ENCODE measurements around the gene TNFAIP1.
A peak's percentile ranks its signal among the peaks of the same experiment; 100 is the strongest.

TNFAIP1 gene

GRCh38 chr17:28357061-28357900, 21.7 kb downstream of the TNFAIP1 start, which contains the start of gene POLDIP2:
TSS of gene POLDIP2 (minus strand) at chr17:28357527. CDS start at chr17:28357448, 79 bp downstream.
- peak within 1 kb of the TSS; percentile 97 for H3K4me3 ChIP-seq (ENCODE audit: low read depth, low read length)
- TF ChIP-seq CTCF (IDR thresholded peaks at IDR 0.05; ENCODE audit: control insufficient read depth, extremely low read depth, insufficient read depth): no peak
- peak; percentile 76 for DNase-seq (ENCODE audit: low read depth)

DNA sequence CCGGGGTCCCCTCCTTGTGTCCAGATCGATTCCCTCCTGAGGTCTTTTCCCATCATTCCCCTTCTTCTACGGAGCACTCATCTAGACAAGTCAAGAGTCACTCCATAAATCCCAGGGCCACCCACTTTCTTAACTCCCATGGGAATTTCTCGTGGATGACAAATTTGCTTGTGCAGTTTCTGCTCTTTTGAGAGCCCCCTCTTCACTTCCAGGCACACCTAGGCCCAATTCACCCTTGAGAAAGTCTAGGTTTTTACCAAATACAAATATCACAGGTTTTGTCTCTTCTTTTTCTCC, 22.3 kb downstream of the TNFAIP1 start:
- H3K4me3 ChIP-seq (ENCODE audit: low read depth, low read length): peak overlapping the region; percentile 97
- TF ChIP-seq CTCF (IDR thresholded peaks at IDR 0.05; ENCODE audit: control insufficient read depth, extremely low read depth, insufficient read depth): no peak
- no peak for DNase-seq (ENCODE audit: low read depth)

- DNase-seq (ENCODE audit: low read depth): no peak
- TF ChIP-seq CTCF (IDR thresholded peaks at IDR 0.05; ENCODE audit: control insufficient read depth, extremely low read depth, insufficient read depth): no peak
Observed at GRCh38 chr17:28363186-28363585, 27.6 kb downstream of the TNFAIP1 start.

GRCh38 chr17:28363776-28364650, 28.5 kb downstream of the TNFAIP1 start:
- H3K4me3 ChIP-seq (ENCODE audit: low read depth, low read length): no peak overlapping the region
- no peak for TF ChIP-seq CTCF (IDR thresholded peaks at IDR 0.05; ENCODE audit: control insufficient read depth, extremely low read depth, insufficient read depth)
- no peak for DNase-seq (ENCODE audit: low read depth)

More at GRCh38 chr17:28363186-28363585, 27.6 kb downstream of the TNFAIP1 start:
- H3K4me3 ChIP-seq (ENCODE audit: low read depth, low read length): no peak overlapping the region

GRCh38 chr17:28364665-28365363, 29.3 kb downstream of the TNFAIP1 start, which contains the start of gene SEBOX:
TSS of gene SEBOX (minus strand) at chr17:28365199. CDS start at chr17:28365151, 48 bp downstream.
- no peak for TF ChIP-seq CTCF (IDR thresholded peaks at IDR 0.05; ENCODE audit: control insufficient read depth, extremely low read depth, insufficient read depth)
- H3K4me3 ChIP-seq (ENCODE audit: low read depth, low read length): no peak within 1 kb of the TSS
- no peak for DNase-seq (ENCODE audit: low read depth)

GRCh38 chr17:28365487-28365886, 29.9 kb downstream of the TNFAIP1 start:
- no peak for DNase-seq (ENCODE audit: low read depth)
- TF ChIP-seq CTCF (IDR thresholded peaks at IDR 0.05; ENCODE audit: control insufficient read depth, extremely low read depth, insufficient read depth): no peak
- H3K4me3 ChIP-seq (ENCODE audit: low read depth, low read length): no peak overlapping the region

Measured in LNCaP clone FGC (cell line).